ENCODE results near the gene TTC22.

TTC22 gene

DNA sequence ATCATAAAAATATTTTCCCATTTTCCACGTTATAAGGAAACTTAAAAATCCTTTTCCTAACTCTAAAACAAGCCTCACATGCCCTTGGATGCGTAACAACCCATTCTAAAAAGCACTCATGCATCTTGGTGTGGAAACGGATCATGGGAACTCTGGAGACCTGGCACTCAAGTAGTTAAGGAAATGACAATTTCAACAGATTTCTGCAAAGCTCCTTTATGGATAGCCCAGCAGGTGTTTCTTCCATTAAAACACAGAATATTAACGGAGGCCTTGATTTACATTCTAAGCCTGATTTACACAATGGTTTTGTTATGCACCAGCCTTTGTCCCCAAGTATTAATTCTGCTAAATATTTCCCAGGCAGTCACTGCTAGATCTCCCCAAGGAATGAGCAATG is 49.7 kb downstream of the TTC22 start:
- no peak for DNase-seq (ENCODE audit: low spot score)

DNA sequence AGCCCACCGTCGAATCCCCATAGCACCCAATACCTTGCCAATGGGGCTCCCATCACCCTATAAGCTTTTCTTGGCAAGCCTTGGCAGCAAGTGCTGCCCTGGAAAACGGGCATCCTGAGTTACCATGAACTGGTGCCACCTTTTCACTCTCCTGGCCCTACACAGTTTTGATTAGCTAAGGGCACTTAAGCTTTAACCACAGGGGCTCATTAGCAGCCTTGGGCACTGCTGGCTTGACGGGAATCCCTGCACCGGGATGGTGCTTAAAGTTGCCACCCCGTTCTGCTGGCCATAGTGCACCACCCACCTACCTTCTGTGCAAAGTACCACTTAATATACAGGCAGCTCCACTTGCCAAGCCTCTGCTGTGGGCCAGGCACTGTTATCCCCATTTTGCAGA is 50.5 kb downstream of the TTC22 start:
- no peak for DNase-seq (ENCODE audit: low spot score)

DNA sequence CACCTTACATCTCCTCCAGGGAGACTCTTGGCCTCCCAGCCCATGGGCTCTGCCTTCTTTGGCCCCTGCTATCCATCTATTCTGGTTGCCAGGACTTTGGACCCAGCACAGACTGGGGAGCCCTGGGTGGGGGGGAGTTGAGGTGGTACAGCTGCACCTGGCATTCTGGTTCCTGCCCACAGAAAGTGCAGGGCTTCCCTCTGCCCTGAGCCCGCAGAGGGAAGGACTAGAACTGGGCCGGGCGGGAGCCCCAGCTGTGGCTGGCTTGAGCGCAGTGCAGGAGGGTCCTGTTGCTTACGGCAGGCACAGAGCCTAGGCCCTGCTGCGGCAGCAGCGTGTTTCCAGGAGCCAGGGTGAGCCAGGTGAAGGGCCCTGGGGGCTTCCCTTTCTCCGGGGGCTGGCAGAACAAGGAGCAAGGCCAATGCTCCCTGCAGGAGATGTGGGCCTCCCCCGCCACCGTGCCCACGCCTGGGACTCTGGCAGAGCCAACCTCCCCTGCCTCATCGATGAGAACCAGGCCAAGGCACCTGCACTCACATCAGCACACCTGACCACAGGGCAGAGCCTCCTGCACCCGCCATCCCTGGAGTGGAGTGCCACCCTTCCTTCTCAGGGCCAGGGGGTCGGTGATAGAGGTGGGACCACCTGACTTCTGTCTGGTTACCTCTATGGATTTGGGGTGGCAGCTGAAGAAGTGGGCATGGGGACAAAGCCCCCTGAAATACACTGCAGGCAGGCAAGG is 52.9 kb downstream of the TTC22 start:
- DNase-seq (ENCODE audit: low spot score): no peak

DNA sequence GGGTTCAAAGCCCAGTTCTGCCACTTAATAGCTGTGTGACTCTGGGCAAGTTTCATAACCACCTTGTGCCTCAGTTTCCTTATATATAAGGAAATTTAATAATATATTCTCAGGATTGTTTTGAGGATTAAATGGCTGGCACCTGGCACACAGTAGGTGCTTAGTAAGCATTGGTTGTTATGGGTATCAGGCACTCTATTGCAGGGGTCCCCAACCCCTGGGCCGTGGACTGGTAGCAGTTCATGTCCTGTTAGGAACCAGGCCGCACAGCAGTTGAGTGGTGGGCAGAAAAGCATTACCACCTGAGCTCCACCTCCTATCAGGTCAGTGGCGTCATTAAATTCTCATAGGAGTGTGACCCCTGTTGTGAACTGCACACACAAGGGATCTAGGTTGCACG is 55.3 kb downstream of the TTC22 start:
- DNase-seq (ENCODE audit: low spot score): no peak

DNA sequence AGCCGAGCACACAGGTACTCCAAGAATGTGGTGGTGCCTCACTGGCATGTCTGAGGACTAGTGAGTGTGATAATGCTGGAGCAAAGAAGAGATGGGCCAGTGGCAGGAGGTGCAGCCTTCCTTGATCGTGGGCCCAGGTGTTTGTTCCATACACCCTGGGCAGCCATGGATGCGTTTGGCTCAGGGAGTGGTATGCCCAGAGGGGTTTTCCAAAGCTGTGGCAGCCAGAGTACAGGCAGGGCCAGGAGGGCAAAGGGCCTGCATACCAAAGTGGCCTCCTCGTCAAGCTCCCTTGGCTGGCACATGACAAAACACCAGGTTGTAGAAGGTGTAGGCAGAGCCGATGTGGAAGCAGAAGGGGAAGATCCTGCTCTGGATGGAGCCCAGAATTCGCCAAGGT is 55.8 kb downstream of the TTC22 start:
- DNase-seq (ENCODE audit: low spot score): no peak

DNA sequence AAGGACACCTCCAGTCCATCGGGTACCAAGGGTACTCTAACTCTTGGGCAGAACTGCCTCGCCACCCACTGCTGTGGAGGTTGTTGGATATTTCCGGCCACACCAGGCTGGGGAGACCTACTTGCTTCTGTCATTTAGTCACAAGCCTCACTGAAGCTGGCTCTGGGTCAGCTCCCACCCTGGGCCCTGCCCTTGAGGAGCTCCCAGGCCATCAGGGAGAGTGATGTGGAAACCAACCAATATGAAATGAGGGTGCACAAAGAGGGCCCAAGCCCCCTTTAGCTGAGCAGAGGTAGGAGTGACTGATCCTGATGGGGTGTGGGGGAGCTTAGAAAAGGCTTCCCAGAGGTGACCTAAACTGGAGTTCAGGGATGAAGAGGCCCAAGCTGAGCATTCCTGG is 56.4 kb downstream of the TTC22 start:
- no peak for DNase-seq (ENCODE audit: low spot score)

DNA sequence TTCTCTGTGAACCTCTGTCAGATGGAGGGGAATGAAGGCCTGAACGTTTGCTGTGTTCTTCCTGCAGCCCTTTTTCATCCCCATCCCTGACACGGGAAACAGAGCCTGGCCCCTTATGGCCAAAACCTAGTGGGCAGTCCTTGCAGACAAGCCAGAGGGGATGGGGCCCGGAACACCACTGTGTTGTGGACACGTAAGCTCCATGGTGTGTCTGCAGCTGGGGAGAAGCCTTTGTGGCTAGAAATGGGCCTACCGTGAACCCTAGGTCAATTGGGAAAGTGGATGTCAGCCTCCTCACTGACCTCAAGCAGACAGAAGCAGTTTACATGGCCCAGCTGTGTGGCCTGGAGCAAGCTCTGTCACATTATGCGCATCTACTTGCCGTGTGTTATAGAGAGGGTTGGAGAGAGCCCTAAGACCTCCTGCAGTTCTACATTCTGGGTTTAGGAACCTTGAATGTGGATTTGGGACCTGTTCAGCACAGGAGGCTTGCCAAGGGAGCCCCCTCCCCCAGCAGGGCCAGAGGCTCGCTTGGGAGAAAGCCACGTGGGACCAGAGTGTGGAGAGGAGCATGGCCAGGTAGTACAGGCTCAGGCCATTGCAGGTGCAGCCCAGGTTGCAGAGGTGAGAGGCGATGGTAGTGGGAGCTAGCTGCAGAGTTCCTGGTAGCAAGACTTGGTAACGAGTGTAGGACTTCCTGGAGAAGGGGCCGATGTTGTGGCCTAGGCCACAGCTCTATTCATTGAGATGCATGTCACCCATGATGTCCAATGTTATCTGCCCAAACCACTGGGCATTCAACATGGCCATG is 57.5 kb downstream of the TTC22 start:
- no peak for DNase-seq (ENCODE audit: low spot score)

DNA sequence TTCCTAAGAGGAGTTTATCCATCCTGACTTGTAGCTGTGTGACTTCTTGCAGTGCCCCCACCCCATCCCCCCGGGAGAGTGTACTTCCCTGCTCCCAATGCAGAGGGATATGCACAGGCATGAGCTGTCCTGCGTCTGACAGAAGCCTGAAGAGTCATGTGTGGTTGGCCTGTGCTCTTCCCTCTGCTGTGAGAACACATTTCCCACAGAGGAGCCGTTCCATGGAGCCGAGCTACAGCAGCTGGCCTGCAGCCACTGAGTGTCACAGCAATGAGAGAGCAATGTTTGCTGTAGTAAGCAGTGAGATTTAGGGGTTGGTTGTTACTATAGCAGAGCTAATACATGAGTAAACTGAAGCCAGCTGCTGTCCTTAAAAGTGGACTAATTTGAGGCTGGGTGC is 58.8 kb downstream of the TTC22 start:
- DNase-seq (ENCODE audit: low spot score): no peak

DNA sequence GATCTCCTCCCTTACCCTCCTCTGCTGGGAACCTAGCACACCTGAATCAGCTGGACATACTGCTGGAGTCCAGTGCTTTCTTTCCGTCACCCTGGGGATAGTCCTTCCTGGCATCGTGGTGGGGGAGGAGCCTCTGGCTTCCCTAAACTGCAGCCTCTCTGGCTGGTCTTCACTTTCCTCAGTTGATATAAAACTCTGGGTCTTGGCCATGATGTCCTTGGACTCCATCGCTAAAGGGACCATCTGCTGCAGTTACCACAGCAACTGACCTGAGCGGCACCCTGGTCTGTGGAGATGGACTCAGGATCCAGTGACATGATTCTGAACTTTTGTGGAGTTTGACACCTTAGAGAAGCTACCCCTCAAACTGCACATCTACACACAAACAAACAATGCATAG is 59.6 kb downstream of the TTC22 start:
- no peak for DNase-seq (ENCODE audit: low spot score)

DNA sequence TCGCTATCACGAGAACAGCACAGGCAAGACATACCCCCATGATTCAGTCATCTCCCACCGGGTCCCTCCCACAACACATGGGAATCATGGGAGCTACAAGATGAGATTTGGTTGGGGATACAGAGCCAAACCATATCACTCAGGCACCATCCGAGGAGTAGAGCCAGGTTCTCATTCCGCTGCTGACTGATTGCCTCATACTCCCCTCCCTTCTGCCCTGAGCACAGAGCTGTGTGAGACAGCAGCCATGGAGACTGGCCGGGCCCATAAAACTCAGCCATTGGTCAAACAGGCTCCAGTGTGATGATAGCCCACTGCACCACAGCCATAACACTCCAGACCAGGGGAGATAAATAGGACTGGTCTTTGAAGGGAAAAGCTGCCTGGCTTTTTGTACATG is 62.9 kb downstream of the TTC22 start:
- DNase-seq (ENCODE audit: low spot score): no peak

DNA sequence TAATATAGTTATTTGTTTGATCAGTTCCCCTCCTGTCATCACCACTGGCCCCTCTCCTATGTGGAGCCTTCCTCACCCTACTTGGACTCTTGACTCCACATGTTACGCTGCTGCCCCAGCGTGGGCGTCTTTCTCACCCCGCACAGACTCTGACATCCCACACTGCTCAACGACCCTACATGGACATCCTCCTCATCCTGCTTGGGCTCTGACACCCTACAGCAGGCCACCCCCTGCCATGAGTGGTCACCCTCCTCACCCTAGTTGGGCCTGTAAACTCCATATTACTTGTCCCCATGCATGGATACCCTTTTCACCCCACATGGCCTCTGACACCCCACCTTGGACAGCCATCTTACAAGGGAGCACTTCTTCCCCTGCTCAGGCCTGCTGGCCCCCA is 64.4 kb downstream of the TTC22 start:
- no peak for DNase-seq (ENCODE audit: low spot score)
